Dermis blood vessel endothelial cell (primary cell): Measurements from ENCODE around the gene CAPN5. TPM values are rescaled to one million over a fixed set of nuclear protein-coding genes. Genes with fewer than 3 reads are reported as not detected.

Experiments
- DNase-seq: peaks from one replicate; pipeline ENCODE4 v3.0.0; 2010
- total RNA-seq: library from RNA; depleted of rRNA; stranded (reverse); fragments of >200 nt; gene quantifications from 2 replicates; pipeline ENCODE4 v1.2.3, GENCODE V29; 2014

CAPN5 gene
- total RNA-seq, 1 donor from 2014 or later: 5.6 TPM

DNA sequence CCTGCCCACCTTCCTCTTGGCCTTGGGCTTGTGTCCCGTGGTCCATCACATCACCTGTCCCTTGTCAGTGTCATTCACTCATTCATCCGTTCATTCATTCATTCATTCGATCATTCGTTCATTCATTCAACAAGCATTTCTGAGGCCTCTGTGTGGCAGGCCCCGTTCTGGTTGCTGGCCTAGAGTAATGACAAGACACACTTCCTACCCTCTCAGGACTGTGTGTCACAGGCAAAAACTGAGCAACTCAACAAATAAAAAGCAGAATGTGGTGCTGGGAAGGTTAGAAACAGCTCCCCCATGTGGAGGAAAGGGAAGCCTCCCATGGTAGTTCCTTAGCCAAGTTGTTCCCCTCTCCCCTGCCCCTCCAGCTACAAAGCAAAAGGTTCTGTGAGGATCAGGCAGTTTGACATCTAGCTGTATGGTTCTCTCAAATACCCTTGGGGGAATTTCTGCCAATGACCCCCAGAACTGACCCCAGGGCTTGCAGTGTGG is 34.3 kb downstream of the CAPN5 start:
- peak; percentile 70 for DNase-seq

DNA sequence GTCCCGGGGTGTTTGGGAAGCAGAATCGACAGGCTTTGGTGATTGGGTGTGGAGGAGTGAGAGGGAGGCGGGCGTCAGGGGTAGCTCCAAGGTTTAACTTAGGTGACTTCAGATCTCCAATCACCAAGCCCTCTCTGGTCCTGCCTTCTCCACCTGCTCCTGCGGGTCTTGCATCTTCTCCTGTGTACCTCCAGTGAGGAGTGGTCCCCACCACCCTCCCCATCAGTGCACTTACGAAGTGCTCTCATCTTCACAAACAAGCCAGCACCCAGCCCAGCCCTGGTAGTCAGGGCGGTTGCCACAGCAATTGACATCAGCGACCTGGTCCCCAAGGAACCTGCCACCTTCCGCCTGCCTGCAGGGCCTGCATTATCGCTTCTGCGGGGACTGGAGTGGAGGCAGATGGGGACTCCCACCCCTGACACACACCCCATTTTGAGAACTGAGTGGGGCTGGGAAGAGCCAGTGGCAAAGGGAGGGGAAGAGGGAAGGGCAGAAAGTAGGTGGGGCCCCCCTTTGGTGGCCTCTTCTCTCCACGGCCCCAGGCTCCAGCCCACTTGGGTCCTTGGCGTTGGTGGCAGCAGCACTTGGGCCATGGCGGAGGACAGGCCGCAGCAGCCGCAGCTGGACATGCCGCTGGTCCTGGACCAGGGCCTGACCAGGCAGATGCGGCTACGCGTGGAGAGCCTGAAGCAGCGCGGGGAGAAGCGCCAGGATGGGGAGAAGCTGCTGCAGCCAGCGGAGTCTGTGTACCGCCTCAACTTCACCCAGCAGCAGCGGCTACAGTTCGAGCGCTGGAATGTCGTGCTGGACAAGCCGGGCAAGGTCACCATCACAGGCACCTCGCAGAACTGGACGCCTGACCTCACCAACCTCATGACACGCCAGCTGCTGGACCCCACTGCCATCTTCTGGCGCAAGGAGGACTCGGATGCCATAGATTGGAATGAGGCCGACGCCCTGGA is 35.8 kb downstream of the CAPN5 start, which contains the start of gene OMP:
TSS of gene OMP (plus strand) at position 595 of the 965 bp plus-strand sequence. CDS start at position 595, 0 bp downstream.
- no peak for DNase-seq

DNA sequence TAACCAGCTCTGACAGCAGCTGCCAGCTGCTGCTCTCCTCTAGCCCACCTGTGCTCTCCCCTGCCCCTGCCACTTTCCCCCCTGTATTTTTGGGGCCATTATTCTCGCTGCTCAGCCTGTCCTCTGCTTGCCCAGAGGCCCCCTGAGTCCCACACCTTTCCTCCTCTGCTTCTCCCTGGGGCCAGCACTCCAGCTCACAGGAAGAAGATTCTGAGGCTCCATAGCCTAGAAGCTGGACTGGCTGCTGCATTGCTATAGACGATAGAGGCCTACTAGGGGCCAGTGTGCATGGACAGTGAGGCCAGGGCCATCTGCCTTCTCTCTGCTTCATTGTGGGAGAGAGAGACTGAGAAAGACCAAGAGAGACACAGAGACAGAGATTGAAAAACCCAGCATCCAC is 36.5 kb downstream of the CAPN5 start:
- DNase-seq: no peak

DNA sequence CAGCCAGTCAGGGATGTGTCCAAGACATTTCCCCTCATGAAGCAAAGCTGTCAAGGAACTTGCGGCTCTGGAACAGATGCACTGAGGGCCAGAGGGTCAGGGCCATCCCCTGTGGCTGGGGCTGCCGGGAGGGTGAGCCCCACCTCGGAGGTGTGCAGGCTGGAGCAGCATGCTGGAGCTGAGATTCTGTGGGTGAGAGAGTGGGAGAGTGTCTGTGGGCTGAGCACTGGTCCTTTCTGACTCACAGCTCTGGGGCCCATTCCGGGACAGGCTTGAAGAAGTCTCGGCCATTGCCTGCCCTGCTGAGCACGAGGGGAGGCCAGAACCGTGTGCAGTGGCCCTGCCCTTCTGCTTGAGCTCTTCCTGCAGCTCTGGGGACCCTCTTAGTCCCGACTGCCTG is 38.0 kb downstream of the CAPN5 start:
- no peak for DNase-seq

DNA sequence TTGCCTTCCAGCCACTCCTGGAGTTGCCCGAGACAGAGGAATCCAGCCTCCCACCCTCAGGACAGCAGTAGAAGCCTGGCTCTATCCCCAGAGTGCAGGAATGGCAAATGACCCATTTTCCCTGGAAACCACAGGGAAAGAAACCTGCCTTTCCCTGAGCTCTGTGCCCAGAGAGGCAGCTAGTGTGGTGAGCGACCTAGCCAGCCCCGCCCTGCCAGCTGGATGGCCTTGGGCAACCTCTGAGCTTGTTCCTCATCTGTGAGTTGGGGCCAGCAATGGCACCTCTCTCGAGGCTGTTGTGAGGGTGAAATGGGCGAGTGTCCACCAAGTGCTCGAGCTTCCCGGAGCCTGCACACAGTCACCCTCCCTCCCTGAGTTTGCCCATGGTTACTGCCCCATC is 39.5 kb downstream of the CAPN5 start:
- no peak for DNase-seq

DNA sequence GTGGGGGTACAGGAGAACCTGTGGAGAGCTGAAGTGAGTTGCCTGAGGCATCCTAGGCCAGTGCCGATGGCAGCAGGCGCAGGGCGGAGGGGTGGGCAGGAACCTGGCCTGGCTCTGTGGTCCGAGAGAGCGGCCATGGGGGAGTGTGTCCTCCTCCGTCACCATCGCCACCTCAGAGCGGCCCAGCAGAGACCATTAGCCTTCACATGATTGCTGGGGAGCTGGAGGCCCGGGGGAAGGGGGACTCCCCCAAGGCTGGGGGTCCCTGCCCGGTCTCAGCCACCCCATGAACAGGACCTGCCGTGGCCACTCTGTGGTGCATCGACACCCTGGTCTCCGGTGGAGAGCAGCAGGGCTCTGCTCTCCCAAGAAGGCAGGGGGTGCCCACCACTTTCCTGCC is 40.0 kb downstream of the CAPN5 start:
- no peak for DNase-seq

DNA sequence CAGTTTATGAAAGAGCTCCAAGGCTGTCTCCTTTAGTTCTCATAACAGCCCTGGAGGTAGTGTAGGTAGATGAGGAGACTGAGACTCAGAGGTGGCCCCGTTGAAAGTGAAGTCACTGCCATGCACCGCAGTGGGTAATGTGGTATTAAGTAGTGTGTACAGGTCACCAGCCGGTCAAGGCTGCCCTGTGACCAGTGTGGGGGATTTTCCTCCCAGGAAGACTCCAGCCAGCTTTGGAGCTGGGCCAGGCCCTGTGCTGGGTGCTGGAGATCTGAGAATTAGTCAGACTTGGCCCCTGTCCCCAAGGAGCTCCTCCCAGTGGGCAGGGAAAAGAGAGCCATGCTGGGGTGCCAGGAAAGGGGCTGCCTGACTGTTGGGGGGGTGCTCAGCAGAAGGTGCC is 41.2 kb downstream of the CAPN5 start:
- DNase-seq: peak; percentile 54

DNA sequence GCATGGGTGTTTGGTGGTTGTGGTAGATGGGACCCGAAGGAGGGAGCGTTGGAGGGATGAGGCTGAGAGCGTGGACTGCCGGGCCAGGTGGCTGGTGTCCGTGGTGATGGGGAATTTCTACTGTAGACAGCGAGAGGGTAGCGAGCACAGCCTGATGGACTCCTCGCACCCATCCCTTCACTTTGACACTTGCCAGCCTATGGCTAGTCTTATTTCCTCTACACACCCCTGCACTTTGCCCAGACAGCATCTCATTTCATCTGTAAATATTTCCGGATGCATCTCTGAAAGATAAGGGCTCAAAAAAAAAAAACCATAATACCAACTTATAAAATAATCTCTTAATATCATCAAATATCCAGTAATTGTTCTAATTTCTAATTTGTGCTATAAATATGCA is 41.7 kb downstream of the CAPN5 start:
- no peak for DNase-seq

DNA sequence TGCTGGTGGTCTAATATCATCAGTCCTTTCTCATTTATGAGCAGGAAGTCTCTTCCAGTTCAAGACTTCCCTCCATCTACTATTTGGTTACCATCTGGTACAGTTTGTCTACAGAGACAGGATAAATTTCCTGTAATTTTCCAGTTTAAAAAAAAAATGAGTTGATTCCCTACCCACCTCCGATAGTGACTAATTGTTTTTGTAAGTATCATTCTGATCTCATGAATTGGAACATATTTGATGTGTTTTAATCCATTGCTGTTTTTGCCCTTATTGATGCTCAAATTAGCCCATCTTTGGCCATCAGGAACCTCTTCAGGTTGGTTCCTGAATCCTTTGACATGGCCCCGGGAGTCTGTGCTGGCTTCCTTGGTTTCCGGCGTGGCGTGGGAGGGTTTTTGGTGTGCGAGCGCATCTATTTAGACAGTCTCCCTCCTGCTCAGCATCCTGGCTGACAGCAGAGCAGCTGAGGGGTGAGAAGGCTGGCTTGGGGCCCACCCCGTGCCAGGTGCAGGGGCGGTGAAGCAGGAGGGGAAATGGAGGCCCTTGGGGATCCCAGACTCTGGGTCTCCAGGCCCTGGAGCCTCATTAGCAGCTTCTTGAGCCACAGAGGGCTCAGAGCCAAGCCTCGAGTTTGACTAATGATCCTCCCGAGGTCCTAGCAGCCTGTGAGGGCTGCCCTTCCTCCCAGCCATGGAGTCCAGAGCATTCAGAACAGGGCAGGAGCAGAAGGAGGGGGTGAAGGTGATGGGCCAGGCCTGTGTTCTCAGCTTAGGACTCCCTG is 42.7 kb downstream of the CAPN5 start:
- DNase-seq: peak; percentile 19

DNA sequence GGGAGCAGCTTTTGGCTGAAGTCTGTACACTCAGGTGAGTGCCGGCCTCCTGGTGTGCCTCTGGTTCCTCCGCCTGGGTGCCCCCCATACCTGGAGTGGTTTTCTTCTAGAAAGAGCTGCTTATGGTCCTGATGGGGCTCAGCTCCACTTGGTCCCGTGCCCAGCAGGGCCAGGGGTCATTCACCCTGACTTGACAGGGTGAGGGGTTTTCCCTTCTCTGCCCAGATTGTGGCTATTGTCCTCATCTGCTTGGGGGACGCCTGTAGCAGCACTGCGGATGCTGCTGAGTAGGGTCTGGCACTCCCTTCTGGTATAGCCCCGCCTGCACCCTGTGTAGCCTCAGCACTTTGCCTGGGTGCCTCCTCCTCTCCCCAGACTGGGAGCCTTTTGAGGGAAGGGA is 44.1 kb downstream of the CAPN5 start:
- DNase-seq: no peak

DNA sequence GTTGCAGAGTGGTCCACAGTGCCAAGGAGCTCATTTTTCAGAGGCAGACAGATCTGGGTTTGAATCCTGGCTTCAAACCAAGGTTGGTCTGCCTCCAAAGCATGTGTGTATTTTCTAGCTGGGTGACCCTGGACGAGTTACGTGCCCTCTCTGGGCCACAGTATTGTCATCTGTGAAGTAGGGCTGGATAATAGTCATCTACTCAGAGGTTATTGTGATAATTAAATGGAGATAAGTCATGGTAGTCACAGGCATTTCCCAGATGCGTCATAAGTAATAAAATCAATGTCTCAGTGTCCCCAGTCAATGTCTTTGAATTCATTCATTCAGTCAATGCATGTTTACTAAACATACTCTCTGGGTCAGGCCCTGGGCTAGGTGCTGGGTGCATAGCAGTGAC is 44.5 kb downstream of the CAPN5 start:
- DNase-seq: no peak

DNA sequence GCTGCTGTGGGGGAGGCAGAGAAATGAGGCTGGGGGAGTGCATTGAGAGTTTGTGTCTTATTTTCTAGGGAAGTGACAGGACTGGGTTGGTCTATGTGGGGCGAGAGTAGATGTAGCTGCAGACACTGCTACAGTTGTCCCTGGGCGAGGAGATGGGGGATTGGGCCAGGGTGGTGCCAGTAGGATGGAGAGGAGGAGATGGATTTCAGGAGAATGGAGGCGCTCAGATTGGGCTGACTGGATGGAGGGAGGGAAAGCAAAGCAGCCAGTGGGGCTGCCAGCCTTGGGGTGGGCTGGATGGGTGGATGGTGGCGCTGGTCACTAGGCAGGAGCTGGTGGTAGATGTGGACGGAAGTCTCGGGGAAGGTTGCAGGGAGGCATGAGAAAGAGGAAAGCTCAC is 45.2 kb downstream of the CAPN5 start:
- no peak for DNase-seq

DNA sequence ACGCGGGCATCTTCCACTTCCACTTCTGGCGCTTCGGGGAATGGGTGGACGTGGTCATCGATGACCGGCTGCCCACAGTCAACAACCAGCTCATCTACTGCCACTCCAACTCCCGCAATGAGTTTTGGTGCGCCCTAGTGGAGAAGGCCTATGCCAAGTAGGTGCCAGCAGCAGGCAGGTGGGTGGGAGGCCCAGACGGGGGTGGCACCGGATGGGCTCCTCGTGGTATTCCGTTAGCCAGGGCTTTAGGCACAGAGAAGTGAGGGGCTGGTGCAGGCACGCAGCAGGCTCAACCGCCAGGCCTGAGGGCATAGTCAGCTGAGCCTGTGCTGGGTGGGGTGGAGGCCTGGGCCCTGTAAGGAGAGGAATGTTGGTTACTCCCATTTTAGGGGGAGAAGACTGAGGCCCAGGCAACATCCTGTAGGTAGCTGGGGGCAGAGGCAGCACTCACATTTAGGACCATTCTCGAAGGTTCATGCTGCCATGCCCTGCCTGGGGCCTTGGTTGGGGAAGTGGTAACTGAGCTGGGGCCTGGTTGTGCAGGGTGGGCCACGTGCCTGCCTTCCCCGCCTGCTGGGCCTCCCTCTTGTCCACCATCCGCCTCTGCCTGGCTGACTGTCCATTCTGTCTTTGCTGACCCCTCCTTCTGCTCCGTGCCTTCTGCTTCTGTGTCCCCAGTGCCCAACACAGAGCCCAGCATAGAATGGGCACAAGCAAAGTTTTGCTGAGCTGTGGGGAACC is 46.0 kb downstream of the CAPN5 start:
- DNase-seq: no peak

DNA sequence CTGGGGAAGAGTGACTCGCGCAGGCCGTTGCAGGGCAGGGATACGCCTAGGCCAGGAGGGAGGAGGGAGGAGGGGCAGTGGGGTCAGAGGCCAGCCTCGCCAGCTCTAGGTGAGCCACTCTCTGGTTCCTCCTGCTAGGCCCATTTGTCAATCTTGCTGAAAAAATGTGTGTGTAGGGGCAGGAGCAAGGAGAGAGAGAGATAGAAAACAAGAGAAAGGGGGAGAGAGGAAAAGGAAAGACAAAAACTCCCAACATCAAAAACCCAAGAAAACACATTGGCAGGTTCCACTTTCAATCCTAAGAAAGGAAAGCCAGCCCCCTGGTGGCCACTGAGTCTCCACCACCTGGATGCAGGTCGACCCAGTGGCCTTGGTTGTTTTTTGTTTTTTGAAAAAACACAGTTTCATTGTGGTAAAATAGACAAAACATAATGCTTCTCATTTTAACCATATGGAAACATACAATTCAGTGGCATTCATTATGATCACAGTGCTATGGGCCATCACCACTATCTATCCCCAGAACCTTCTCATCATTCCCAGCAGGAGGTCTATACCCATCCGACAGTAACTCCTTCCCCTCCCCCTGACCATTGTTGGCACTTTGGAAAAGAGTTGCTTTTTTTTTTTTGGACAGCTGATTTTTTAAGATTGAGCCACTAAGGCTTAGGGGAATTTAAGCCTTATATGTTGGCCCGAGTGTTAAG is 46.8 kb downstream of the CAPN5 start:
- DNase-seq: peak; percentile 62

DNA sequence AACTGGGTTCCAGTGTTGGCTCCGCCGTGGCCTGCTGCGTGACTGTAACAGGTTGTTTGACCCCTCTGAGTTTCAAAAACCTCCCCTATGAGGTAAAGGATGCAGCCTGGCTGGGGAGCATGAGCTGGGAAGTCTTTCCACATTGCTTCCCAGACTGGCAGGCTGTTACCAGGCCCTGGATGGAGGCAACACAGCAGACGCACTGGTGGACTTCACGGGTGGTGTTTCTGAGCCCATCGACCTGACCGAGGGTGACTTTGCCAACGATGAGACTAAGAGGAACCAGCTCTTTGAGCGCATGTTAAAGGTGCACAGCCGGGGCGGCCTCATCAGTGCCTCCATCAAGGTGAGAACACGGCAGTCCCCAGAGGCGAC is 47.3 kb downstream of the CAPN5 start:
- DNase-seq: no peak

DNA sequence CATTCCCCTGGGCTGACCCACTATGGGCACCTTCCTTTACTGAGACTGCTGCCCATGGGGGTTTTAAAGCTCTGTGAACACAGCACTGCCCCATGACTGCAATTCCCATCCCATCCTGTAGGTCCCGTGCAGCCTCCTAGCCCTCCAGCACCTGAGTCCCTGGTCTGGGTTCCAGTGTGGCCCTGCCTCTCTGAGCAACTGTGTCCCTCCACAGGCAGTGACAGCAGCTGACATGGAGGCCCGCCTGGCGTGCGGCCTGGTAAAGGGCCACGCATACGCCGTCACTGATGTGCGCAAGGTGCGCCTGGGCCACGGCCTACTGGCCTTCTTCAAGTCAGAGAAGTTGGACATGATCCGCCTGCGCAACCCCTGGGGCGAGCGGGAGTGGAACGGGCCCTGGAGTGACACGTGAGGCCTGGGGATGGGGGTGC is 48.4 kb downstream of the CAPN5 start:
- DNase-seq: peak; percentile 25

DNA sequence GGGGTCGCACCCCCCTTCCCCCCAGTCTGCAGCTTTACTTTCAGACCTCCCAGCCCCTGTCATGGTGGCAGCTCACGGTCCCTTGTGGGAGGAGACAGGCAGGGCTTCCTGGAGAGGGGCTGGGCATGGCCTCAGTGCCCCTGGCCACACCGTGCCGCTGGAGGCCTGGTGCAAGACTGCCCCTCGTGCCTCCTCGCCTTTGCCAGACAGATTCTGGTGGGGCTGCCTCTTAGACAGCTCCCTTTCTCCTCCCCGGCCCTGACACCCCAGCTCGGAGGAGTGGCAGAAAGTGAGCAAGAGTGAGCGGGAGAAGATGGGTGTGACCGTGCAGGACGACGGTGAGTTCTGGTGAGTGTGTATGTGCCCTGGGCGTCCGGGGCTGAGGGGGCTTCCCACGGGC is 49.2 kb downstream of the CAPN5 start:
- no peak for DNase-seq

DNA sequence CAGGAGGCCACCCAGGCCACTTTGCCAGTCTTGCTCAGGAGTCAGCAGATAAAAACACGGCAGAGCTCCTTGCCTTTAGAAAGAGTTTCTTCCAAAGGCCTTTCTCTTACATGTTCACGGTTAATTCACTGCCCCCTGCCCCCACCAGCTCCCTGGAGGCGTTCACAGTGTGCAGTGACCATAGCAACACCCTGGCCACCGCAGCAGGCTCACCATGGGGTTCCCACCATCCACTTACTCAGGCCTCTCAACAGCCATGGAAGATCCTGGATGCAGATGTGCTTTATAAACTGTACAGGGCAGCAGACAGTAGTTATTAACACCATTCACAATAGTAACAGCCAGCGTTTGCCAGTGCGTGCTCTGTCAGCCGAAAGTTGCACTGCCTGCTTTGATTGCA is 50.7 kb downstream of the CAPN5 start:
- no peak for DNase-seq

DNA sequence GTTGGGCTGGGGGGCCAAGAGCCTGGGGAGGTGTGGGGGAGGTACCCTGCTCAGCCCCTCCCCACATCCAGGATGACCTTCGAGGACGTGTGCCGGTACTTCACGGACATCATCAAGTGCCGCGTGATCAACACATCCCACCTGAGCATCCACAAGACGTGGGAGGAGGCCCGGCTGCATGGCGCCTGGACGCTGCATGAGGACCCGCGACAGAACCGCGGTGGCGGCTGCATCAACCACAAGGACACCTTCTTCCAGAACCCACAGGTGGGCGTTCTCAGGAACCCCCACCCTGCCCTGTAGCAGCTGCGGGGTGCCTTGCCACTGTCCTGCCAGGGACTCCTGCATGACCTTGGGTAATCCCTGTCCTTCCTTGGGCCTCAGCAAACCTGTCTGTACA is 51.3 kb downstream of the CAPN5 start:
- DNase-seq: no peak

DNA sequence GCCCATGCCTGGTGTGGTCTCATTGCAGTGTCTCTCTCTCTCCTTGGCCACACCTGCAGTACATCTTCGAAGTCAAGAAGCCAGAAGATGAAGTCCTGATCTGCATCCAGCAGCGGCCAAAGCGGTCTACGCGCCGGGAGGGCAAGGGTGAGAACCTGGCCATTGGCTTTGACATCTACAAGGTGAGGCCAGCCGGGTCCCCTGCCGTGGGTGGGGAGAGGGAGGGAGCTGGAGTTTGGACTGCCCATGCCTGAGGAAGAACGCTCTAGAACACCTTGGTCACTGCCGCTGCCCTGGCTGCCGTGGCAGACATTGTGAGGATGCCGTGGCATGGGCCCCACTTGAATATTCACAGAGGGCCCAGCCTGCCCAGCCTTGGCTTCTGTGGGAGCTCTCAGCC is 52.2 kb downstream of the CAPN5 start:
- DNase-seq: no peak

DNA sequence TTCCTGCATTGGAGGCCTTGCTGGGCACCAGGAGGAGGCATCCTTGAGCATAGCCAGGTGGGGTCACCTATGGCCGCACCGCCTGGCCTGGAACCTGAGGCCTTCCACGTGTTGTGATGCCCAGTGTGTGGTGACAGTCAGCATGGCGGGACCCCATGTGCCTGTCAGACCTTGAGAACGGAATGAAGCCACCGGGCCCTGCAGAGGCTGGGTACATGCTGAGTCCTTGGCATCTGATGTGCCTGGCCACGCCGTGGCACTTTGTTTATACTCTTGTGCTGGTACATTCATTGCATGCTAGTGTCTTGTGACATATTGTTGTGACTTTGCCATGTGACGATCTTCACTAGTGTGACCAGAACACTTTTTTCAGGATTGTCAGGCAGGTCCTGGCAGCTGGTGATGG is 52.8 kb downstream of the CAPN5 start:
- DNase-seq: no peak

DNA sequence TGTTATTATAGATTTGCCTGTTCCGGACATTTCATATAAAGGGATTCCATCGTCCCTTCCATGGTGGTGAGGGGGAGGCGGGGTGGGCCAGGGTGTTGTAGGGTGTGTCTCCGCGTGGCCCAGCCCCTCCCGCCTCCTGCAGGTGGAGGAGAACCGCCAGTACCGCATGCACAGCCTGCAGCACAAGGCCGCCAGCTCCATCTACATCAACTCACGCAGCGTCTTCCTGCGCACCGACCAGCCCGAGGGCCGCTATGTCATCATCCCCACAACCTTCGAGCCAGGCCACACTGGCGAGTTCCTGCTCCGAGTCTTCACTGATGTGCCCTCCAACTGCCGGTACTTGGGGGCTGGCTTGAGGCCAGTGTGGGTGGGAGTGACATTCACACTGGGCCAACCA is 53.8 kb downstream of the CAPN5 start:
- no peak for DNase-seq
